K562 (cell line): ENCODE measurements around the gene CDKN2C. TPM values are rescaled to one million over a fixed set of nuclear protein-coding genes. Genes with fewer than 3 reads are reported as not detected.

Source experiments
- CC2D1A ChIP-seq: fragments of 450-650 bp; IDR thresholded peaks from 2 replicates; pipeline ENCODE4 v1.6.1; 2017; ENCODE audit warnings: mild to moderate bottlenecking
- NFIX ChIP-seq: fragments of 250-450 bp; sonication (Bioruptor Pico); IDR thresholded peaks from 2 replicates; pipeline ENCODE4 v1.4.0; 2020; ENCODE audit warnings: low read depth, mild to moderate bottlenecking, moderate library complexity
- POLR3G ChIP-seq: IDR thresholded peaks from 2 replicates; pipeline ENCODE4 v1.6.1; 2011; ENCODE audit not compliant: insufficient read length, insufficient replicate concordance; ENCODE audit errors: extremely low read depth
- polyA plus RNA-seq, 8 experiments: library from polyadenylated mRNA; depleted of rRNA in 4 of 8; stranded (reverse) in 5 of 8; unstranded in 3 of 8; fragments of >200 nt; fragmentation: Nextera tagmentation in 2 of 8; fragmentation: Illumina TruSeq in 1 of 8; extraction: Ambion mirVana in 2 of 8; extraction: Trizol in 1 of 8; gene quantifications; 2 replicates each; pipeline versions ENCODE4 v1.2.1 to v1.2.3, GENCODE V29; 2011 to 2014; ENCODE audit warnings: inconsistent platforms in 1 of 8, missing spikeins in 1 of 8
- total RNA-seq, 7 experiments: library from RNA; depleted of rRNA in 6 of 7; stranded (reverse); fragments of >200 nt in 6 of 7; fragmentation: Illumina TruSeq in 2 of 7; extraction: Trizol in 2 of 7; gene quantifications; 2 replicates each; pipeline versions ENCODE4 v1.2.1 to v1.2.3, GENCODE V29; 2011 to 2021; ENCODE audit warnings: low replicate concordance in 1 of 7
- TF ChIP-seq, protein P1 (sequence below), 2 experiments: fragments of 450-650 bp; formaldehyde crosslinking in 1 of 2; IDR thresholded peaks; 2 replicates each; pipeline versions ENCODE4 v1.4.0 to v1.6.1; 2014 to 2020; ENCODE audit warnings: mild to moderate bottlenecking in 2 of 2, borderline replicate concordance in 1 of 2, low read depth in 1 of 2
- TF ChIP-seq, protein P2 (sequence below): fragments of 450-650 bp; formaldehyde crosslinking; IDR thresholded peaks from 2 replicates; pipeline ENCODE4 v1.4.0; 2020; ENCODE audit warnings: mild to moderate bottlenecking, moderate library complexity
- TF ChIP-seq, protein P3 (sequence below): fragments of 450-650 bp; IDR thresholded peaks from 2 replicates; pipeline ENCODE4 v1.6.1; 2016; ENCODE audit warnings: missing biosample characterization, missing genetic modification characterization

The CDKN2C gene
- total and polyA plus RNA-seq, 9 of the 15 experiments (the other 6 are each of a cell fraction or from before 2014, with no cell fraction given), result 11.9 to 74.3 (median 45.9) TPM

DNA sequence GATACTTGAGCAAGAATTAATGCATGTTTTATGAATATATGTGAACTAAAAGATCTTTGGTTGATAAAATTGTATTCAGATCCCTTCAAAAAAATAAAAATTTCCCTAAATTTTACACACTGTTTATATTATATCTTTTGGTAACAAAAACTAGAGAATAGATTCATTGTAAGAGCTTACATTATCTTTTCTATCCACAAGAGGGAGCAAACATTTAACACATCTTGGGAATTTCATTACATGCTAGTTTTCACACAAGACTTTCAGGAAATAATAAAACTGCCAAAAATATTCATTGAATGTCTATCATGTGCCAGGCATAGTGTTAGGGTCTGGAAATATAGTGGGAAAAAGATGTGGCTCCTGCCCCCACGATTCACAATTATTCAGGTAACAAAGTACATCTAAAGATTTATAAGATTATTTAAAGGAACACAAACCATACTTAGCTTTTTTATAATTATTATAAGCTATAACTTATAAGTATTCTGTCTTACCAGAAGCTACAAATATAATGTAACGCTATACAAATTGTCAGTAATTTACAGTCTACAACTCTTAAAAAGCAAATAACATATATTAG lies 40.6 kb upstream of the CDKN2C start (continued):
- TF ChIP-seq, protein P1, sequence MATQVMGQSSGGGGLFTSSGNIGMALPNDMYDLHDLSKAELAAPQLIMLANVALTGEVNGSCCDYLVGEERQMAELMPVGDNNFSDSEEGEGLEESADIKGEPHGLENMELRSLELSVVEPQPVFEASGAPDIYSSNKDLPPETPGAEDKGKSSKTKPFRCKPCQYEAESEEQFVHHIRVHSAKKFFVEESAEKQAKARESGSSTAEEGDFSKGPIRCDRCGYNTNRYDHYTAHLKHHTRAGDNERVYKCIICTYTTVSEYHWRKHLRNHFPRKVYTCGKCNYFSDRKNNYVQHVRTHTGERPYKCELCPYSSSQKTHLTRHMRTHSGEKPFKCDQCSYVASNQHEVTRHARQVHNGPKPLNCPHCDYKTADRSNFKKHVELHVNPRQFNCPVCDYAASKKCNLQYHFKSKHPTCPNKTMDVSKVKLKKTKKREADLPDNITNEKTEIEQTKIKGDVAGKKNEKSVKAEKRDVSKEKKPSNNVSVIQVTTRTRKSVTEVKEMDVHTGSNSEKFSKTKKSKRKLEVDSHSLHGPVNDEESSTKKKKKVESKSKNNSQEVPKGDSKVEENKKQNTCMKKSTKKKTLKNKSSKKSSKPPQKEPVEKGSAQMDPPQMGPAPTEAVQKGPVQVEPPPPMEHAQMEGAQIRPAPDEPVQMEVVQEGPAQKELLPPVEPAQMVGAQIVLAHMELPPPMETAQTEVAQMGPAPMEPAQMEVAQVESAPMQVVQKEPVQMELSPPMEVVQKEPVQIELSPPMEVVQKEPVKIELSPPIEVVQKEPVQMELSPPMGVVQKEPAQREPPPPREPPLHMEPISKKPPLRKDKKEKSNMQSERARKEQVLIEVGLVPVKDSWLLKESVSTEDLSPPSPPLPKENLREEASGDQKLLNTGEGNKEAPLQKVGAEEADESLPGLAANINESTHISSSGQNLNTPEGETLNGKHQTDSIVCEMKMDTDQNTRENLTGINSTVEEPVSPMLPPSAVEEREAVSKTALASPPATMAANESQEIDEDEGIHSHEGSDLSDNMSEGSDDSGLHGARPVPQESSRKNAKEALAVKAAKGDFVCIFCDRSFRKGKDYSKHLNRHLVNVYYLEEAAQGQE (IDR thresholded peaks at IDR 0.05; ENCODE audit: borderline replicate concordance), result peak; percentile 67
- TF ChIP-seq, protein P1 (CRISPR knock-in tag; IDR thresholded peaks at IDR 0.05; ENCODE audit: low read depth), result no peak
- no peak for TF ChIP-seq POLR3G
- TF ChIP-seq, protein P2, sequence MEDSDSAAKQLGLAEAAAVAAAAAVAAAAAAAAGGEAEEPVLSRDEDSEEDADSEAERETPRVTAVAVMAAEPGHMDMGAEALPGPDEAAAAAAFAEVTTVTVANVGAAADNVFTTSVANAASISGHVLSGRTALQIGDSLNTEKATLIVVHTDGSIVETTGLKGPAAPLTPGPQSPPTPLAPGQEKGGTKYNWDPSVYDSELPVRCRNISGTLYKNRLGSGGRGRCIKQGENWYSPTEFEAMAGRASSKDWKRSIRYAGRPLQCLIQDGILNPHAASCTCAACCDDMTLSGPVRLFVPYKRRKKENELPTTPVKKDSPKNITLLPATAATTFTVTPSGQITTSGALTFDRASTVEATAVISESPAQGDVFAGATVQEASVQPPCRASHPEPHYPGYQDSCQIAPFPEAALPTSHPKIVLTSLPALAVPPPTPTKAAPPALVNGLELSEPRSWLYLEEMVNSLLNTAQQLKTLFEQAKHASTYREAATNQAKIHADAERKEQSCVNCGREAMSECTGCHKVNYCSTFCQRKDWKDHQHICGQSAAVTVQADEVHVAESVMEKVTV, result peak; percentile 18; the same call in 1 of the 2 replicates
- TF ChIP-seq NFIX (CRISPR knock-in tag), result no peak
- no peak for TF ChIP-seq CC2D1A
- TF ChIP-seq, protein P3, sequence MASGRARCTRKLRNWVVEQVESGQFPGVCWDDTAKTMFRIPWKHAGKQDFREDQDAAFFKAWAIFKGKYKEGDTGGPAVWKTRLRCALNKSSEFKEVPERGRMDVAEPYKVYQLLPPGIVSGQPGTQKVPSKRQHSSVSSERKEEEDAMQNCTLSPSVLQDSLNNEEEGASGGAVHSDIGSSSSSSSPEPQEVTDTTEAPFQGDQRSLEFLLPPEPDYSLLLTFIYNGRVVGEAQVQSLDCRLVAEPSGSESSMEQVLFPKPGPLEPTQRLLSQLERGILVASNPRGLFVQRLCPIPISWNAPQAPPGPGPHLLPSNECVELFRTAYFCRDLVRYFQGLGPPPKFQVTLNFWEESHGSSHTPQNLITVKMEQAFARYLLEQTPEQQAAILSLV, result no peak
